ENCODE measurements around the gene MAB21L4. TPM values are rescaled to one million over a fixed set of nuclear protein-coding genes. Genes with fewer than 3 reads are reported as not detected.

MAB21L4 gene
- total RNA-seq, 1 donor from 2014 or later: not detected

GRCh38 chr2:240900141-240900860, 4.3 kb upstream of the MAB21L4 start:
- DNase-seq (ENCODE audit: low spot score): no peak
- Mint-ChIP-seq H3K4me1 (ENCODE audit: unreplicated experiment) (peaks cover 6% of the 10 kb centered on the region), H3K27ac (ENCODE audit: unreplicated experiment) (peak overlapping the region; percentile 52), H3K36me3 (ENCODE audit: low read depth, unreplicated experiment) (no peaks in the 10 kb centered on the region), H3K9me3 (ENCODE audit: unreplicated experiment) (no peaks in the 10 kb centered on the region), H3K4me3 (ENCODE audit: unreplicated experiment) (no peak overlapping the region), H3K27me3 (ENCODE audit: unreplicated experiment) (peaks cover 4% of the 10 kb centered on the region)
- no peak for TF ChIP-seq CTCF (IDR thresholded peaks at IDR 0.05; ENCODE audit: unreplicated experiment)

DNA sequence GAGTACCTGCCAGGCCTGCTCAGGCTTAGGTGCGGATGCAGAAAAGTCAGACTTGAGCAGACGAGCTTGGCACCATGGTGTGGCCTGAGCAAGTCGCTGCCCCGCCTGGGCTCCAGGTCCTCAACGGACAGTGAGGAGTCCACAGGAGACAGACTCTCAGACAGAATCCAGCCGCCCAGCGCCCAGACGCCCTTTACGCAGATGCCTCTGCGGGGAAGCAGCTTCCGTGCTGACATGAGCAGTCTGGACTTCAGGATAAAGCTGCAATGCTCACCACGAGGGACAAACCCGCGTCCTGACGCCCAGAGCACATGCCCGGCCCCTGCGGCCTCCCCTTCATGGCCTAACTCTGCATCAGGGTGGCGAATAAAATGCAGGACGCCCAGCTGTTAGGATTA, 3.5 kb upstream of the MAB21L4 start:
- no peaks in the 10 kb centered on the region for H3K9me3 Mint-ChIP-seq (ENCODE audit: unreplicated experiment)

GRCh38 chr2:240898731-240899467, 2.9 kb upstream of the MAB21L4 start:
- peaks cover 4% of the 10 kb centered on the region for H3K27me3 Mint-ChIP-seq (ENCODE audit: unreplicated experiment)
- peaks cover 6% of the 10 kb centered on the region for H3K4me1 Mint-ChIP-seq (ENCODE audit: unreplicated experiment)
- H3K9me3 Mint-ChIP-seq (ENCODE audit: unreplicated experiment): no peaks in the 10 kb centered on the region
- no peak for DNase-seq (ENCODE audit: low spot score)
- H3K36me3 Mint-ChIP-seq (ENCODE audit: low read depth, unreplicated experiment): no peaks in the 10 kb centered on the region
- no peak for TF ChIP-seq CTCF (IDR thresholded peaks at IDR 0.05; ENCODE audit: unreplicated experiment)
- no peak overlapping the region for H3K27ac Mint-ChIP-seq (ENCODE audit: unreplicated experiment)
- no peak overlapping the region for H3K4me3 Mint-ChIP-seq (ENCODE audit: unreplicated experiment)

More for the DNA sequence above, 3.5 kb upstream of the MAB21L4 start:
- TF ChIP-seq CTCF (IDR thresholded peaks at IDR 0.05; ENCODE audit: unreplicated experiment): no peak
- Mint-ChIP-seq H3K4me1 (ENCODE audit: unreplicated experiment) (peaks cover 6% of the 10 kb centered on the region), H3K27me3 (ENCODE audit: unreplicated experiment) (peaks cover 4% of the 10 kb centered on the region), H3K27ac (ENCODE audit: unreplicated experiment) (no peak overlapping the region), H3K4me3 (ENCODE audit: unreplicated experiment) (no peak overlapping the region), H3K36me3 (ENCODE audit: low read depth, unreplicated experiment) (no peaks in the 10 kb centered on the region)
- DNase-seq (ENCODE audit: low spot score): no peak

- no peak for DNase-seq (ENCODE audit: low spot score)
- H3K9me3 Mint-ChIP-seq (ENCODE audit: unreplicated experiment): no peaks in the 10 kb centered on the region
- no peak for TF ChIP-seq CTCF (IDR thresholded peaks at IDR 0.05; ENCODE audit: unreplicated experiment)
- H3K4me1 Mint-ChIP-seq (ENCODE audit: unreplicated experiment): peaks cover 6% of the 10 kb centered on the region
- no peaks in the 10 kb centered on the region for H3K36me3 Mint-ChIP-seq (ENCODE audit: low read depth, unreplicated experiment)
- H3K27ac Mint-ChIP-seq (ENCODE audit: unreplicated experiment): no peak overlapping the region
- H3K4me3 Mint-ChIP-seq (ENCODE audit: unreplicated experiment): no peak overlapping the region
- peaks cover 2% of the 10 kb centered on the region for H3K27me3 Mint-ChIP-seq (ENCODE audit: unreplicated experiment)
Observed at GRCh38 chr2:240898108-240898730, 2.3 kb upstream of the MAB21L4 start.

All from endothelial cell (in vitro differentiated cells).